ENCODE results near the gene NR4A3. TPM values are rescaled to one million over a fixed set of nuclear protein-coding genes. Genes with fewer than 3 reads are reported as not detected.

NR4A3 gene
- total and polyA plus RNA-seq, 9 of the 15 experiments (the other 6 are each of a cell fraction or from before 2014, with no cell fraction given): 0.04 to 0.07 TPM; not detected in 7

GRCh38 chr9:99896119-99896518 lies 74.4 kb downstream of the NR4A3 start:
- 10% methylated on average over 2 of the region's 2 CpGs for WGBS (ENCODE audit: insufficient coverage, low coverage, missing lambda C conversion rate)
- ChIA-PET POLR2A (no interaction called here), CTCF (ENCODE audit: low intra/inter-chr PET ratio) (no interaction called here)
- H3K36me3 ChIP-seq (ENCODE audit: control insufficient read depth, insufficient read depth, low read length): no peaks in the 10 kb centered on the region
- no peaks in the 10 kb centered on the region for H3K79me2 ChIP-seq (ENCODE audit: control insufficient read depth, insufficient read depth, low read length)
- in situ Hi-C loops (cut with MboI): no loop called here
- no peak overlapping the region for H3K9ac ChIP-seq (ENCODE audit: insufficient read depth in 1 of 2, low read depth in 2 of 2, low read length in 2 of 2)
- no peaks in the 10 kb centered on the region; the same call in 1 of the 2 replicates for H4K20me1 ChIP-seq (replicated peaks; ENCODE audit: control insufficient read depth, insufficient read depth, low read length)
- H3K4me3 ChIP-seq: no peak overlapping the region
- H3K4me2 ChIP-seq (ENCODE audit: insufficient read depth, low read length): no peak overlapping the region
- TF ChIP-seq SNRNP70 (optimal IDR thresholded peaks at IDR 0.05; ENCODE audit: low read depth, low read length) (no peak), TOE1 (IDR thresholded peaks at IDR 0.05; ENCODE audit: borderline replicate concordance) (no peak), TOE1 (CRISPR knock-in tag; IDR thresholded peaks at IDR 0.05; ENCODE audit: borderline replicate concordance, low read depth) (no peak), BHLHE40 (IDR thresholded peaks at IDR 0.05; ENCODE audit: low read length) (no peak), POLR3G (IDR thresholded peaks at IDR 0.05; ENCODE audit: extremely low read depth, insufficient read length, insufficient replicate concordance) (no peak), TBP (optimal IDR thresholded peaks at IDR 0.05; ENCODE audit: low read depth, low read length) (no peak), TAL1 (IDR thresholded peaks at IDR 0.05) (no peak), CEBPG (CRISPR knock-in tag; IDR thresholded peaks at IDR 0.05) (no peak), CEBPG (tag; conservative IDR thresholded peaks at IDR 0.05 in 1 of 2, IDR thresholded peaks at IDR 0.05 in 1 of 2) (no peak), SMAD2 (IDR thresholded peaks at IDR 0.05; ENCODE audit: low read depth, low read length) (no peak), ZBTB5 (IDR thresholded peaks at IDR 0.05) (no peak)
- no peaks in the 10 kb centered on the region for H3K9me3 ChIP-seq (replicated peaks; ENCODE audit: control insufficient read depth, insufficient read depth, low read depth, low read length)
- intact Hi-C loops (cut with micrococcal nuclease): no loop called here
- FAIRE-seq: no peak
- no peaks in the 10 kb centered on the region for H3K4me1 ChIP-seq (replicated peaks in 1 of 2; ENCODE audit: control insufficient read depth in 2 of 2, insufficient read depth in 2 of 2, low read length in 2 of 2)
- ATAC-seq: no peak
- no peak overlapping the region for H2AFZ ChIP-seq (ENCODE audit: low read depth, low read length)
- DNase-seq (ENCODE audit: extremely low read depth in 1 of 4, low spot score in 3 of 4): no peak
- no peak overlapping the region for H3K27ac ChIP-seq (ENCODE audit: extremely low read depth, low read depth, low read length)
- peaks cover 0 to 9% of the 10 kb centered on the region in 2 experiments; a peak in 2 of 5 replicates for H3K27me3 ChIP-seq (ENCODE audit: control insufficient read depth in 2 of 2, insufficient read depth in 2 of 2, low read length in 2 of 2)
- BruUV-seq (replicated peaks): no TSS peak
- no peaks in the 10 kb centered on the region for H3K9me1 ChIP-seq (ENCODE audit: control insufficient read depth, insufficient read depth, low read length)
